Measurements from ENCODE around the gene DIRAS1.
"Not testable (repeated sequence)": the region's sequence is repeated elsewhere in the genome, so short reads cannot be mapped to it uniquely, and the experiment has no call there.

Gene DIRAS1

DNA sequence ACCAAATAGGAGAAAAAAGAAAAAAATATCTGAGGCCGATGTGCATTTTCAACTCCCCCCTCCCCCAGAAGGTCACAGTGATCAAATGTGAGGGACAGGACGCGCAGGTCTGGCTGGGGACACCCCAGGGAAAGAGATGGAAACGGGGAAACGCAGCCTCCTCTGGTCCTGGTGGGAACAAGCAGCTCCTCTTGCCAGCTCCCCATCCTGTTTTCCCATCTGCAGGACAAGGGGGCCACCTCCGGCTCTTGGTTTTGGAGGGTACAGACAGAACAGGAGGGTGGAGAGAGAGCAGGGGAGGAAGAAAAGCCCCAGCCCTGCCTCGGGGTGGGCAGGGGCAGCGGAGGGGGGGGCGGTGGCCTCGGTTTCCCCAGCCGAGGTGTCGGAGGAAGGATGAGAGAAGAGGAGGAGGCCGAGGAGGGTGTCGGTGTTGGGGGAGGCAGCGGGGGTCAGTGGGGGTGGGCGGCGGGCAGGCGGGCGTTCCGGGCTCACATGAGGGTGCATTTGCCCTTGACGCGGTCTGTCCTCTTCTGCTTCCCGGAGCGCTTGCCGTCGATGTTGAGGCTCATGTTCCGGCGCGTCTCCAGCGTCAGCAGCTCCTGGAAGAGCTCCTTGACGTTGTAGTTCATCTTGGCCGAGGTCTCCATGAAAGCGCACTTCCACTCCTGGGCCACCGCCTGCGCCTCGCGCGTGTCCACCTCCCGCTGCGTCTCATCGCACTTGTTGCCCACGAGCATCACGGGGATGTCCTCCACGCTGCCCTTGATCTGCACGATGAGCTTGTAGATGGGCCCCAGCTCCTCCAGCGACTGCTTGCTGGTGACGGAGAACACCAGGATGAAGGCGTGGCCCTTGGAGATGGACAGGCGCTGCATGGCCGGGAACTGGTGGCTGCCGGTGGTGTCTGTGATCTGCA is 4.2 kb downstream of the DIRAS1 start:
- TF ChIP-seq, protein P1, sequence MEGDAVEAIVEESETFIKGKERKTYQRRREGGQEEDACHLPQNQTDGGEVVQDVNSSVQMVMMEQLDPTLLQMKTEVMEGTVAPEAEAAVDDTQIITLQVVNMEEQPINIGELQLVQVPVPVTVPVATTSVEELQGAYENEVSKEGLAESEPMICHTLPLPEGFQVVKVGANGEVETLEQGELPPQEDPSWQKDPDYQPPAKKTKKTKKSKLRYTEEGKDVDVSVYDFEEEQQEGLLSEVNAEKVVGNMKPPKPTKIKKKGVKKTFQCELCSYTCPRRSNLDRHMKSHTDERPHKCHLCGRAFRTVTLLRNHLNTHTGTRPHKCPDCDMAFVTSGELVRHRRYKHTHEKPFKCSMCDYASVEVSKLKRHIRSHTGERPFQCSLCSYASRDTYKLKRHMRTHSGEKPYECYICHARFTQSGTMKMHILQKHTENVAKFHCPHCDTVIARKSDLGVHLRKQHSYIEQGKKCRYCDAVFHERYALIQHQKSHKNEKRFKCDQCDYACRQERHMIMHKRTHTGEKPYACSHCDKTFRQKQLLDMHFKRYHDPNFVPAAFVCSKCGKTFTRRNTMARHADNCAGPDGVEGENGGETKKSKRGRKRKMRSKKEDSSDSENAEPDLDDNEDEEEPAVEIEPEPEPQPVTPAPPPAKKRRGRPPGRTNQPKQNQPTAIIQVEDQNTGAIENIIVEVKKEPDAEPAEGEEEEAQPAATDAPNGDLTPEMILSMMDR (IDR thresholded peaks at IDR 0.05; ENCODE audit: insufficient read depth, low read depth, low read length, missing control alignments): no peak
- no peak for DNase-seq (ENCODE audit: low read depth)
- no peak overlapping the region for H3K4me3 ChIP-seq (ENCODE audit: low read depth, low read length)

DNA sequence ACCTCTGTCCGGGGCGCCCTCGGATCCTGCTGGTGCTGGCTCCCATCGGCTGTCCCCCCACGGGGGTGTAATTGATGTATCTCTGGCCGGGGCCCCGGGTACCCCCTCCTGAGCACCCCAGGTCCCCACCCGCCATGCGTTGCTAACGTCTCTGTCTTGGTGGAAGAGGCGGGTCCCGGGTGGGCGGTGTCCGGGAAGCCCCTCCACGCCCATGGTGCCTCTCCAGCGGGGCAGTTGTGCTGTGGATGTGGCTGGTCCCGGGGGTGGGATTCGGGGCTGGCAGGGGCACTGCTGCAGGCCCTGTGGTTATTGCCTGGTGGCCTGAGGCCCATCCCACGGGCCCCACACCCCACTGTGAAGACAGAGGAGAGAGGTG is 4.9 kb downstream of the DIRAS1 start:
- H3K4me3 ChIP-seq (ENCODE audit: low read depth, low read length): no peak overlapping the region
- TF ChIP-seq, protein P1 (IDR thresholded peaks at IDR 0.05; ENCODE audit: insufficient read depth, low read depth, low read length, missing control alignments): no peak
- no peak for DNase-seq (ENCODE audit: low read depth)

DNA sequence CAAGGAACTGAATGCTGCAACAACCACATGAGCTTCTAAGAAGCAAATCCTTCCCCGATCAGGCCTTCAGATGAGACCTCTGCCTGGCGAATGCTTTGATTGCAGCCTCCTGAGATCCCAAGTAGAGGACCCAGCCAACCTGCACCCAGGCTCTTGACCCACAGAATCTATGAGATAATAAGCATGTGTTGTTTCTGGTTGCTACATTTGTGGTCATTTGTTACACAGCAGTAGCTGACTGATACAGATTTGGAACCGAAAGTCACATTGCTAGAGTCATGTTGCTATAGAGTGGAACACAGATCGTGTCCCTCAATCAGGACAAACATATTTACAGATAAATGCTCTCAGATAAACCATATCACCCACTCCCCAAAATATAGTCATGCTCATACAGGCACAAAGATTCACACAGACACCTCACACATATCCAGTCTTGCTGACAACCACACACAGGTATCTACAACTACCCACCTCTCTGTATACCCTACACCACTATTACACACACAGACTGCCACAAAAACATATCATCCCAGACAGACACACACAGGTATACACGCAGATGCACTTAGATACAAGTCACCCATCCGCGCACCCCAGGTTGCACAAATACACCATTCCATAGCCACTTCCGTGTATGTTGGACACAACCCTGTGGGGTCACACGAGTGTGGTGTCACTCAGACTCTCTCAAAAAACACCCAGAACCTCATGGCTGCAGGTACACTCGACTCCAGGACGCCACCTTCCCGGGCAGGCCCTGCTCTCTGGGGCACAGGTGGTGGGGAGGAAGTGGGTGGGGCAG is 5.5 kb downstream of the DIRAS1 start:
- H3K4me3 ChIP-seq (ENCODE audit: low read depth, low read length): no peak overlapping the region
- TF ChIP-seq, protein P1 (IDR thresholded peaks at IDR 0.05; ENCODE audit: insufficient read depth, low read depth, low read length, missing control alignments): no peak
- DNase-seq (ENCODE audit: low read depth): no peak

DNA sequence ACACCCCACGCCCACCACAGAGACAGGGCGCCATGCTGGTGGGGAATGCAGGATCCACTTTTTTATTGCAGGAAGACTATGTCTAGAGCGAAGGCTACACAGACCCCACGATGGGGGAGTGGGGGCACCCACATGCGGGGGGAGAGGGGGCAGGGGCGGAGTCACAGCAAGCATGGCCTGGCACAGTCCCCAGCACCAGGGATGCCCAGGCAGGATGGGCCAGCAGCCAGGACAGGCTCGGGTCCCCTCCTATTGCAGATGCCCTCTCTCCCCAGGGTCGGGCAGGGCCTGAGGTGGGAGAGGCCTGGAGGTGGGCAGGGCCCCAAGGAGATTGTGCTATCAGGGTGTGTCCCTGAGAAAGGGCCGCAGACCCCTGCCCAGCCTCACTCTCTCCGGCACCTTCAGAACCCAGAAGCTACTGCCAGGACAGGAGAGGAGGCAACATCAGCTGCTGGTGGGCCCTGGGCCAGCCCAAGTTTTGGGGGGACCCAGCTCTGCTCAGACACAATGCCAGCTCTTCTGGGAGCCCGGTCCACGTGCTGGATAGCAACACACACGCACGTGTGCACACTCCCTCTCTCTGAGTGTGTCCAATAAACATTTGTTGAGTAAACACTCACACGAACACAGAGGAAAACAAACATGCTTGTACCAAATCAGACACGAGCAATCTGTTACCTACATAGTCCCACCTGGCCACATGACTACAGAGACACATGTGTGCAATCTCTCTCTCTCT is 6.5 kb downstream of the DIRAS1 start:
- no peak overlapping the region for H3K4me3 ChIP-seq (ENCODE audit: low read depth, low read length)
- TF ChIP-seq, protein P1 (IDR thresholded peaks at IDR 0.05; ENCODE audit: insufficient read depth, low read depth, low read length, missing control alignments): no peak
- no peak for DNase-seq (ENCODE audit: low read depth)

DNA sequence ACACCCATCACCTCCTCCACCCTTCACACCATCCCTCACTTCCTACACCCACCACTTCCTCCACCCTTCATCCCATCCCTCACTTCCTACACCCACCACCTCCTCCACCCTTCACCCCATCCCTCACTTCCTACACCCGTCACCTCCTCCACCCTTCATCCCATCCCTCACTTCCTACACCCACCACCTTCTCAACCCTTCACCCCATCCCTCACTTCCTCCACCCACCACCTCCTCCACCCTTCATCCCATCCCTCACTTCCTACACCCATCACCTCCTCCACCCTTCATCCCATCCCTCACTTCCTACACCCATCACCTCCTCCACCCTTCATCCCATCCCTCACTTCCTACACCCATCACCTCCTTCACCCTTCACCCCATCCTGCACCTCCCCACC is 7.1 kb downstream of the DIRAS1 start:
- H3K4me3 ChIP-seq (ENCODE audit: low read depth, low read length); DNase-seq (ENCODE audit: low read depth): not testable (repeated sequence)

DNA sequence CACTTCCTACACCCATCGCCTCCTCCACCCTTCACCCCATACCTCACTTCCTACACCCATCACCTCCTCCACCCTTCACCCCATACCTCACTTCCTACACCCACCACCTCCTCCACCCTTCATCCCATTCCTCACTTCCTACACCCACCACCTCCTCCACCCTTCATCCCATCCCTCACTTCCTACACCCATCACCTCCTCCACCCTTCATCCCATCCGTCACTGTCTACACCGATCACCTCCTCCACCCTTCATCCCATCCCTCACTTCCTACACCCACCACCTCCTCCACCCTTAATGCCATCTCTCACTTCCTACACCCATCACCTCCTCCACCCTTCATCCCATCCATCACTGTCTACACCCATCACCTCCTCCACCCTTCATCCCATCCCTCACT is 8.0 kb downstream of the DIRAS1 start:
- not testable (repeated sequence) for H3K4me3 ChIP-seq (ENCODE audit: low read depth, low read length); DNase-seq (ENCODE audit: low read depth)

DNA sequence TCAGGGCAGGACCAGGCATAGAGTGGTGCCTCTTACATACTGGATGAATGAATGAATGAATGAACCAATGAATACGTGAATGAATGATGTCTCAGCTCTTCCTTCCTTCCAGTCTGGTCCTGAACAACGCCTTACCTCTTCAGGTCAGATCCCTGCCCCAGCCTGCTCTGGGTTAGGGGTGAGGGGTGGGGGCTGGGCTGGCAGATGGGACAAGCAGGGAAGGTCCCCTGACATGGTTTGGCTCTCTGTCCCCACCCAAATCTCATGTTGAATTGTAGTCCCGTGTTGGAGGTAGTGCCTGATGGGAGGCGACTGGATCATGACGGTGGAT is 9.3 kb downstream of the DIRAS1 start:
- DNase-seq (ENCODE audit: low read depth): no peak
- H3K4me3 ChIP-seq (ENCODE audit: low read depth, low read length): no peak overlapping the region
- TF ChIP-seq, protein P1 (IDR thresholded peaks at IDR 0.05; ENCODE audit: insufficient read depth, low read depth, low read length, missing control alignments): no peak
